Uterus (tissue), 4 donors: Measurements from ENCODE around the gene PSMD7. TPM values are rescaled to one million over a fixed set of nuclear protein-coding genes. Genes with fewer than 3 reads are reported as not detected.

Experiments
- DNase-seq, 2 donors: peaks; one replicate each; pipeline ENCODE4 v3.0.0-alpha.2; 2019 to 2020
- H3K27ac ChIP-seq, 2 donors: fragments of 200-600 bp; sonication (generic); 1 replicate in 1 of 2; 2 replicates in 1 of 2; pipeline ENCODE4 v1.5.1; 2016 to 2018
- H3K27me3 ChIP-seq, 2 donors: fragments of 200-600 bp; sonication (generic); one replicate each; pipeline ENCODE4 v1.5.1; 2018 to 2019; ENCODE audit warnings: control low read depth in 1 of 2
- H3K36me3 ChIP-seq, 2 donors: fragments of 200-600 bp; sonication (generic); one replicate each; pipeline ENCODE4 v1.5.1; 2019; ENCODE audit warnings: control low read depth in 1 of 2
- H3K4me1 ChIP-seq, 2 donors: fragments of 200-600 bp; sonication (generic); one replicate each; pipeline ENCODE4 v1.5.1; 2018 to 2019; ENCODE audit warnings: control low read depth in 1 of 2
- H3K4me3 ChIP-seq, 2 donors: fragments of 200-600 bp; sonication (generic); 1 replicate in 1 of 2; 2 replicates in 1 of 2; pipeline ENCODE4 v1.5.1; 2018 to 2019; ENCODE audit warnings: mild to moderate bottlenecking in 1 of 2
- H3K9me3 ChIP-seq, 2 donors: fragments of 200-600 bp; sonication (generic); one replicate each; pipeline ENCODE4 v1.5.1; 2019; ENCODE audit warnings: control low read depth in 1 of 2
- CTCF ChIP-seq, 4 experiments: fragments of 200-600 bp in 2 of 4; fragments of 450-650 bp in 2 of 4; sonication (generic) in 2 of 4; IDR thresholded peaks; one replicate each; pipeline ENCODE4 v1.5.1; 2016 to 2019; ENCODE audit warnings: antibody characterized with exemption in 4 of 4, mild to moderate bottlenecking in 2 of 4, moderate library complexity in 1 of 4
- POLR2A ChIP-seq, 2 donors: fragments of 450-650 bp; IDR thresholded peaks; one replicate each; pipeline ENCODE4 v1.6.1; 2016; ENCODE audit warnings: antibody characterized with exemption in 2 of 2, mild to moderate bottlenecking in 1 of 2, moderate library complexity in 1 of 2
- intact Hi-C: fragments of 100-400 bp; cut with DNase I; formaldehyde crosslinking; loops from one replicate; pipeline ENCODE4 v1.15.1; 2023; ENCODE audit warnings: low total_unique reads
- total RNA-seq, 4 donors: library from RNA; depleted of rRNA in 3 of 4; stranded (reverse); fragments of >200 nt in 3 of 4; gene quantifications; one replicate each; pipeline versions ENCODE4 v1.1.0 to v1.2.4, GENCODE V29; 2014 to 2023
- donor health status: DM: yes; HTN: yes; CAD: no.

The PSMD7 gene
- total RNA-seq, 4 donors from 2014 or later = 49.8 to 76.8 (median 62.7) TPM

- Histone ChIP-seq H3K4me1 (peaks cover 5 to 6% of the 10 kb centered on the region in 2 donors), H3K36me3 (no peaks in the 10 kb centered on the region), H3K27ac (no peak overlapping the region), H3K27me3 (no peaks in the 10 kb centered on the region), H3K9me3 (no peaks in the 10 kb centered on the region), H3K4me3 (no peak overlapping the region)
- intact Hi-C loops = no loop called here
- TF ChIP-seq POLR2A (IDR thresholded peaks at IDR 0.05) (no peak), CTCF (IDR thresholded peaks at IDR 0.05) (no peak)
- no peak for DNase-seq
Measured at GRCh38 chr16:74302341-74302740, 5.7 kb downstream of the PSMD7 start.

GRCh38 chr16:74304164-74304834 lies 7.7 kb downstream of the PSMD7 start:
- Histone ChIP-seq H3K9me3 (no peaks in the 10 kb centered on the region), H3K27me3 (no peaks in the 10 kb centered on the region), H3K27ac (no peak overlapping the region), H3K36me3 (no peaks in the 10 kb centered on the region), H3K4me1 (no peaks in the 10 kb centered on the region), H3K4me3 (no peak overlapping the region)
- intact Hi-C loops = no loop called here
- no peak for TF ChIP-seq CTCF (IDR thresholded peaks at IDR 0.05)
- TF ChIP-seq POLR2A (IDR thresholded peaks at IDR 0.05) = no peak
- no peak for DNase-seq

GRCh38 chr16:74304835-74305176 lies 8.2 kb downstream of the PSMD7 start:
- no peak for TF ChIP-seq CTCF (IDR thresholded peaks at IDR 0.05)
- no peak for TF ChIP-seq POLR2A (IDR thresholded peaks at IDR 0.05)
- DNase-seq = no peak
- H3K27me3 ChIP-seq = no peaks in the 10 kb centered on the region
- intact Hi-C loops = no loop called here
- H3K4me3 ChIP-seq = no peak overlapping the region
- H3K36me3 ChIP-seq = no peaks in the 10 kb centered on the region
- H3K27ac ChIP-seq = no peak overlapping the region
- no peaks in the 10 kb centered on the region for H3K9me3 ChIP-seq
- H3K4me1 ChIP-seq = no peaks in the 10 kb centered on the region

- Histone ChIP-seq H3K9me3 (no peaks in the 10 kb centered on the region), H3K4me1 (no peaks in the 10 kb centered on the region), H3K36me3 (no peaks in the 10 kb centered on the region), H3K27ac (no peak overlapping the region), H3K4me3 (no peak overlapping the region), H3K27me3 (no peaks in the 10 kb centered on the region)
- DNase-seq = no peak
- intact Hi-C loops = no loop called here
- no peak for TF ChIP-seq CTCF (IDR thresholded peaks at IDR 0.05)
- no peak for TF ChIP-seq POLR2A (IDR thresholded peaks at IDR 0.05)
Measured at GRCh38 chr16:74305281-74305680, 8.7 kb downstream of the PSMD7 start.

- H3K4me1 ChIP-seq = no peaks in the 10 kb centered on the region
- H3K4me3 ChIP-seq = no peak overlapping the region
- no peak overlapping the region for H3K27ac ChIP-seq
- no peaks in the 10 kb centered on the region for H3K9me3 ChIP-seq
- no peaks in the 10 kb centered on the region for H3K36me3 ChIP-seq
- H3K27me3 ChIP-seq = no peaks in the 10 kb centered on the region
- no peak for DNase-seq
- no peak for TF ChIP-seq CTCF (IDR thresholded peaks at IDR 0.05)
- TF ChIP-seq POLR2A (IDR thresholded peaks at IDR 0.05) = no peak
- intact Hi-C loops = no loop called here
Measured at GRCh38 chr16:74305978-74306784, 9.6 kb downstream of the PSMD7 start.
